VCaP (cell line): ENCODE measurements around the gene IFITM5.

Experiments used
- H3K27ac ChIP-seq: fragments of 450-650 bp; 2 replicates; pipeline ENCODE4 v1.5.1; 2017
- CTCF ChIP-seq: fragments of 450-650 bp; conservative IDR thresholded peaks from 2 replicates; pipeline ENCODE4 v1.5.1; 2017; ENCODE audit warnings: mild to moderate bottlenecking, moderate library complexity

The IFITM5 gene

DNA sequence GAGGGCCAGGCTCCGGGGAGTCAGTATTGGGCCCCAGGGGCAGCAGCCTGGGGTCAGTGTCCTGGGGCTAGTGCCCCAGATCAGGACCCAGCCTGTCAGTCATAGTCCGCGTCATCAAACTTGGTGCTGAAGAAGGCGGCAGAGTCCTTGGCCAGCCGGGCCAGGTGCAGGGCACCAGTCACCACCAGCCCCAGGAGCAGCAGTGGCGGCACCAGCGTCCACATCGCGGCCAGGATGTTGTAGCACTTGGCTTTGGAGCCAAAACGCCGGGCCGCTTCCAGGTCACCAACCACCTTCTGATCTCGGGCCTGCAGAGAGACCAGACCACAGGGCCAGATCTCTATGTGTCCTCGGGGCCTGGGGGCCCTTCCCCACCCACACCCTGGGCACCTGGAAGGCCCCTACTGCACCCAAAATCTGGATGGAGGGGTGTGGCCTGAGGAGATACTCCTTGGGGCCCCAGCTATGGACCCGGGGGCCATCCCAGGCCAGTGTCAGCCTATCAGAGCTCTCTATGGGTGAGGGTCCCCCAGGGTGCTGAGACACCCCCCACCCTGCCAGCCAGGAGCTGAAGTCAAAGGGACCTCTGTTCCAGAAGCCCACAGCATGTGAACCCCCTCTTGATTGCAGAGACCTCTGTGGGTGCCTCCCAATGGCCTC, 790 bp downstream of the IFITM5 start:
- no peak for TF ChIP-seq CTCF
- H3K27ac ChIP-seq, result no peak overlapping the region

DNA sequence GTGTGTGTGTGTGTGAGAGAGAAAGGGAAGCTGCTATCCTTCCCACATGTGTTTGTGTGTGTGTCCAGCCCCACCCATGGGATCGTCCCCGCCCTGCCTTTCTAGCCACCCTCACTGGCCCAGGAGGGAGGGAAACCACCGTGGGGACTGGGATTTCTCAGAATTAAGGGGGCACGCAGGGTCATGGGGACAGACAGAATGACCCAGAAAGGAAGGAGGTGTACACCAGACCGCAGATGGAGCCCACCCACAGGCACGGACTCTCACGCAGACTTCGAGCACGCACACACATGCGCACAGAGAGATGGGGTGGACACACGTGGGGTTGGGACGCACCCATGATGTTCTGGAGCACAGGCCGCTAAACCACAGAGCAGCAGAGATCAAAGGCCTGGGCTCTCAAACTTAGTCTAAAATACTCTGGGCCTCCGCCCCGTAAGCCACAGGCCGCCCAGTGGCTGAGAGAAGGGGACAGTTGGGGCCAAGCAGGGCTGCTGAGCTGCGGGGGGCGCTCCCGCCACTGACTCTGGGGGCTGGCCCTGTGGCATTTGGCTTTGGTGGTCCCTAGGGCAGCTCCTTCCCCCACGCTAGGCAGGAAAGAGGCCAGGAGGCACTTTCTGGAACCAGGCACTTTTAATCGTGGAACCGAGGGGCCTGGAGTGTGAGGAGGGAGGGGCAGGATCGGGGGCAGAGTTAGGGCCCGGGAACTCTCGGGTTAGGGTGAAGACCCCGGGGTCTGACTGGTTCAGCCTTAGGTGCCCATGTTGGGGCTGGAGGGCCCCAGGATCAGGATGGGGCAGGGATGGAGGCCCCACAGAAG, 1.5 kb downstream of the IFITM5 start:
- H3K27ac ChIP-seq, result no peak overlapping the region
- no peak for TF ChIP-seq CTCF

GRCh38 chr11:297051-297585, 2.2 kb downstream of the IFITM5 start:
- no peak overlapping the region for H3K27ac ChIP-seq
- TF ChIP-seq CTCF, result no peak

GRCh38 chr11:296171-297050, 2.9 kb downstream of the IFITM5 start:
- no peak for TF ChIP-seq CTCF
- no peak overlapping the region for H3K27ac ChIP-seq

- no peak overlapping the region for H3K27ac ChIP-seq
- no peak for TF ChIP-seq CTCF
These were observed 3.8 kb downstream of the IFITM5 start for GRCh38 chr11:295351-296170.

- TF ChIP-seq CTCF, result no peak
- H3K27ac ChIP-seq, result no peak overlapping the region
These were observed 4.5 kb downstream of the IFITM5 start for GRCh38 chr11:294780-295179.
